ENCODE data around the gene PDLIM1.

DNA sequence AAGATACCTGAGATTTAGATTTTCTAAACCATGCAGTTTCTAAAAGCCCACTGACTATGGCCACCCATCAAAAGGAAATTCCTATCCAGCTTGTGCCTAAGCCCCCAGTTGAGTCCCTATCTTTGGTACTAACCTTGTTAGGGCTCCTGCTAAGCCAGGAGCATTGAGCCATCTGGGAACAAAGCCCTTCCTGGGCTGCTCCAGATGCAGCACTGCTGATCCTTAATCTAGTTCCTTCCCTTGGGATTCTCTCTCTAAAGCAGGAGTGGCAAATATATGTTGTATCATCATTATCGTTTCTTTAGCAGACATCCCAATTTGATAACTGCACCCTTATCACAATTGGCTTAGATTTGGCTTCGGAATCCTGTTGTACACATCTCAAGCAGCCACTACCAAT lies 24.7 kb upstream of the PDLIM1 start:
- TF ChIP-seq CTCF (IDR thresholded peaks at IDR 0.05; ENCODE audit: low read length) (no peak), EZH2 (IDR thresholded peaks at IDR 0.05; ENCODE audit: borderline replicate concordance, low read length) (no peak)
